HepG2 (cell line): Measurements from ENCODE around the gene ACTR10. TPM values are rescaled to one million over a fixed set of nuclear protein-coding genes. Genes with fewer than 3 reads are reported as not detected.

Source experiments
- GLI4 ChIP-seq: sonication (generic); formaldehyde crosslinking; IDR thresholded peaks from 2 replicates; pipeline ENCODE4 v1.5.1; 2020; ENCODE audit warnings: missing genetic modification reagents, mild to moderate bottlenecking, moderate library complexity, borderline replicate concordance
- KLF16 ChIP-seq, 2 experiments: sonication (generic) in 1 of 2; formaldehyde crosslinking in 1 of 2; IDR thresholded peaks; 2 replicates each; pipeline versions ENCODE4 v1.6.1 to v1.8.0; 2016 to 2023; ENCODE audit warnings: missing genetic modification reagents in 2 of 2, missing compliant biosample characterization in 1 of 2
- TEAD2 ChIP-seq: sonication (generic); formaldehyde crosslinking; IDR thresholded peaks from 2 replicates; pipeline ENCODE4 v1.9.0; 2021; ENCODE audit warnings: missing genetic modification reagents
- ZNF543 ChIP-seq: sonication (generic); formaldehyde crosslinking; IDR thresholded peaks from 2 replicates; pipeline ENCODE4 v1.4.0; 2020; ENCODE audit warnings: mild to moderate bottlenecking, missing genetic modification reagents
- ZNF747 ChIP-seq: sonication (generic); formaldehyde crosslinking; IDR thresholded peaks from 2 replicates; pipeline ENCODE4 v1.8.1; 2023; ENCODE audit warnings: missing genetic modification reagents, mild to moderate bottlenecking, borderline replicate concordance
- polyA plus RNA-seq, 8 experiments: library from polyadenylated mRNA; depleted of rRNA in 3 of 8; stranded (reverse) in 7 of 8; unstranded in 1 of 8; fragments of >200 nt; fragmentation: Illumina TruSeq in 4 of 8; extraction: Trizol in 4 of 8; gene quantifications; 2 replicates each; pipeline versions ENCODE4 v1.2.1 to v1.2.3, GENCODE V29; 2011 to 2016; ENCODE audit warnings: low read depth in 4 of 8, missing spikeins in 1 of 8, mixed read lengths in 1 of 8; ENCODE audit not compliant: insufficient read depth in 1 of 8
- total RNA-seq, 5 experiments: library from RNA; depleted of rRNA; stranded (reverse); fragments of >200 nt; fragmentation: Illumina TruSeq; extraction: Trizol; gene quantifications; 2 replicates each; pipeline ENCODE4 v1.2.3, GENCODE V29; 2016; ENCODE audit warnings: low read depth in 1 of 5
- TF ChIP-seq, protein P1 (sequence below): sonication (generic); formaldehyde crosslinking; IDR thresholded peaks from 2 replicates; pipeline ENCODE4 v1.4.0; 2020; ENCODE audit warnings: missing genetic modification reagents
- TF ChIP-seq, protein P2 (sequence below): sonication (generic); IDR thresholded peaks from 2 replicates; pipeline ENCODE4 v1.6.1; 2016; ENCODE audit warnings: low read depth, borderline replicate concordance
- TF ChIP-seq, protein P3 (sequence below): IDR thresholded peaks from 2 replicates; pipeline ENCODE4 v1.6.1; 2016; ENCODE audit warnings: missing genetic modification reagents, missing compliant biosample characterization
- TF ChIP-seq, protein P4 (sequence below): sonication (generic); formaldehyde crosslinking; IDR thresholded peaks from 2 replicates; pipeline ENCODE4 v1.9.0; 2021; ENCODE audit warnings: mild to moderate bottlenecking, missing genetic modification reagents
- TF ChIP-seq, protein P5 (sequence below): sonication (generic); formaldehyde crosslinking; conservative IDR thresholded peaks from 2 replicates; pipeline ENCODE4 v1.4.0; 2020; ENCODE audit warnings: missing genetic modification reagents

ACTR10 gene
- total and polyA plus RNA-seq, 2 of the 13 experiments (the other 11 are each of a cell fraction or from before 2014, with no cell fraction given): 30.0 to 41.3 TPM

DNA sequence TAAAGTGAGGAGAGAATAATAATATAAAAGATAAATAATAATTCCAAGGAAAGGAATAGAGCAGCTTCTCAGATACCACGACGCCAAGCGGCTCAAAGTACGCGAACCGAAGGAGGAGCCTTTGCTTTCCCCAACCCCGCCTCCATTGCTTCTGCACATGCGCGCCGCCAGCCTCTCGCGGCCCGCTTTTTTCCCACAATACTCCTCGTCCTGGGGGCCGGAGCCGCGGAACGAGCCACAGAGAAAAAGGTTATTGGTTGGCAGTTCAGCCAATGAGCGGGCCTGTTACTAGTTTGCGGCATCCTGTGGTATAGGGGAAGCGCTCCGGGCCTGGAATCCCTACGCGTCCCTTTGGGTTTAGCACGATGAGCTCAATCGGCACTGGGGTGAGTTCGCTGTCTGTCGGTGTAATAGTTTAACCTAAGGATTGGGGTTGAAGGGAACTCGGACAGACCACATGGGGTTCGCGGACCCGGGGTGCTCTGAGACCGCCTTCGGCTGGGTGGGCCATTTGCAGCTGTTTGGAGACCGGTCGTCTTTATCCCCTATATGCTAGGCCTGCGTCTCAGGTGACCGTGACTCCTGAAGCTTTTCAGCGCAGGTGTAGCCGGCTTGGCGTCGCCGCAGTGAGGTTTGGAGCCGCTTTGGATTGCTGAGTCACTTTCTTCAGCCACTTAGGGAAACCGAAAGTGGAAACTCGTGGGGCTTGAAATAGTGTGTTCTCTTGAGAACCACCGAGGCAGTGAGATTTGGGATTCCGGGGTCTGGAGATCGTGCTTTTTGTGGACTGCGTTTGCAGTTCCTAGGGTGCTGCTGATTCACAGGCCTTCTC lies 44.8 kb downstream of the ACTR10 start, which contains the start of gene PSMA3 (continued):
- TF ChIP-seq, protein P1, sequence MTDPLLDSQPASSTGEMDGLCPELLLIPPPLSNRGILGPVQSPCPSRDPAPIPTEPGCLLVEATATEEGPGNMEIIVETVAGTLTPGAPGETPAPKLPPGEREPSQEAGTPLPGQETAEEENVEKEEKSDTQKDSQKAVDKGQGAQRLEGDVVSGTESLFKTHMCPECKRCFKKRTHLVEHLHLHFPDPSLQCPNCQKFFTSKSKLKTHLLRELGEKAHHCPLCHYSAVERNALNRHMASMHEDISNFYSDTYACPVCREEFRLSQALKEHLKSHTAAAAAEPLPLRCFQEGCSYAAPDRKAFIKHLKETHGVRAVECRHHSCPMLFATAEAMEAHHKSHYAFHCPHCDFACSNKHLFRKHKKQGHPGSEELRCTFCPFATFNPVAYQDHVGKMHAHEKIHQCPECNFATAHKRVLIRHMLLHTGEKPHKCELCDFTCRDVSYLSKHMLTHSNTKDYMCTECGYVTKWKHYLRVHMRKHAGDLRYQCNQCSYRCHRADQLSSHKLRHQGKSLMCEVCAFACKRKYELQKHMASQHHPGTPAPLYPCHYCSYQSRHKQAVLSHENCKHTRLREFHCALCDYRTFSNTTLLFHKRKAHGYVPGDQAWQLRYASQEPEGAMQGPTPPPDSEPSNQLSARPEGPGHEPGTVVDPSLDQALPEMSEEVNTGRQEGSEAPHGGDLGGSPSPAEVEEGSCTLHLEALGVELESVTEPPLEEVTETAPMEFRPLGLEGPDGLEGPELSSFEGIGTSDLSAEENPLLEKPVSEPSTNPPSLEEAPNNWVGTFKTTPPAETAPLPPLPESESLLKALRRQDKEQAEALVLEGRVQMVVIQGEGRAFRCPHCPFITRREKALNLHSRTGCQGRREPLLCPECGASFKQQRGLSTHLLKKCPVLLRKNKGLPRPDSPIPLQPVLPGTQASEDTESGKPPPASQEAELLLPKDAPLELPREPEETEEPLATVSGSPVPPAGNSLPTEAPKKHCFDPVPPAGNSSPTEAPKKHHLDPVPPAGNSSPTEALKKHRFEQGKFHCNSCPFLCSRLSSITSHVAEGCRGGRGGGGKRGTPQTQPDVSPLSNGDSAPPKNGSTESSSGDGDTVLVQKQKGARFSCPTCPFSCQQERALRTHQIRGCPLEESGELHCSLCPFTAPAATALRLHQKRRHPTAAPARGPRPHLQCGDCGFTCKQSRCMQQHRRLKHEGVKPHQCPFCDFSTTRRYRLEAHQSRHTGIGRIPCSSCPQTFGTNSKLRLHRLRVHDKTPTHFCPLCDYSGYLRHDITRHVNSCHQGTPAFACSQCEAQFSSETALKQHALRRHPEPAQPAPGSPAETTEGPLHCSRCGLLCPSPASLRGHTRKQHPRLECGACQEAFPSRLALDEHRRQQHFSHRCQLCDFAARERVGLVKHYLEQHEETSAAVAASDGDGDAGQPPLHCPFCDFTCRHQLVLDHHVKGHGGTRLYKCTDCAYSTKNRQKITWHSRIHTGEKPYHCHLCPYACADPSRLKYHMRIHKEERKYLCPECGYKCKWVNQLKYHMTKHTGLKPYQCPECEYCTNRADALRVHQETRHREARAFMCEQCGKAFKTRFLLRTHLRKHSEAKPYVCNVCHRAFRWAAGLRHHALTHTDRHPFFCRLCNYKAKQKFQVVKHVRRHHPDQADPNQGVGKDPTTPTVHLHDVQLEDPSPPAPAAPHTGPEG: no peak
- no peak; the same call in 1 of the 2 replicates for TF ChIP-seq GLI4 (CRISPR knock-in tag)
- 0 out of 2 replicates have a peak, but pooled peaks have one; percentile 42 for TF ChIP-seq ZNF543
- TF ChIP-seq, protein P2, sequence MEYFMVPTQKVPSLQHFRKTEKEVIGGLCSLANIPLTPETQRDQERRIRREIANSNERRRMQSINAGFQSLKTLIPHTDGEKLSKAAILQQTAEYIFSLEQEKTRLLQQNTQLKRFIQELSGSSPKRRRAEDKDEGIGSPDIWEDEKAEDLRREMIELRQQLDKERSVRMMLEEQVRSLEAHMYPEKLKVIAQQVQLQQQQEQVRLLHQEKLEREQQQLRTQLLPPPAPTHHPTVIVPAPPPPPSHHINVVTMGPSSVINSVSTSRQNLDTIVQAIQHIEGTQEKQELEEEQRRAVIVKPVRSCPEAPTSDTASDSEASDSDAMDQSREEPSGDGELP: peak; percentile 65; the same call in 1 of the 2 replicates
- TF ChIP-seq TEAD2: no peak
- TF ChIP-seq, protein P3, sequence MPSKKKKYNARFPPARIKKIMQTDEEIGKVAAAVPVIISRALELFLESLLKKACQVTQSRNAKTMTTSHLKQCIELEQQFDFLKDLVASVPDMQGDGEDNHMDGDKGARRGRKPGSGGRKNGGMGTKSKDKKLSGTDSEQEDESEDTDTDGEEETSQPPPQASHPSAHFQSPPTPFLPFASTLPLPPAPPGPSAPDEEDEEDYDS (CRISPR knock-in tag): peak; percentile 75
- TF ChIP-seq, protein P4, sequence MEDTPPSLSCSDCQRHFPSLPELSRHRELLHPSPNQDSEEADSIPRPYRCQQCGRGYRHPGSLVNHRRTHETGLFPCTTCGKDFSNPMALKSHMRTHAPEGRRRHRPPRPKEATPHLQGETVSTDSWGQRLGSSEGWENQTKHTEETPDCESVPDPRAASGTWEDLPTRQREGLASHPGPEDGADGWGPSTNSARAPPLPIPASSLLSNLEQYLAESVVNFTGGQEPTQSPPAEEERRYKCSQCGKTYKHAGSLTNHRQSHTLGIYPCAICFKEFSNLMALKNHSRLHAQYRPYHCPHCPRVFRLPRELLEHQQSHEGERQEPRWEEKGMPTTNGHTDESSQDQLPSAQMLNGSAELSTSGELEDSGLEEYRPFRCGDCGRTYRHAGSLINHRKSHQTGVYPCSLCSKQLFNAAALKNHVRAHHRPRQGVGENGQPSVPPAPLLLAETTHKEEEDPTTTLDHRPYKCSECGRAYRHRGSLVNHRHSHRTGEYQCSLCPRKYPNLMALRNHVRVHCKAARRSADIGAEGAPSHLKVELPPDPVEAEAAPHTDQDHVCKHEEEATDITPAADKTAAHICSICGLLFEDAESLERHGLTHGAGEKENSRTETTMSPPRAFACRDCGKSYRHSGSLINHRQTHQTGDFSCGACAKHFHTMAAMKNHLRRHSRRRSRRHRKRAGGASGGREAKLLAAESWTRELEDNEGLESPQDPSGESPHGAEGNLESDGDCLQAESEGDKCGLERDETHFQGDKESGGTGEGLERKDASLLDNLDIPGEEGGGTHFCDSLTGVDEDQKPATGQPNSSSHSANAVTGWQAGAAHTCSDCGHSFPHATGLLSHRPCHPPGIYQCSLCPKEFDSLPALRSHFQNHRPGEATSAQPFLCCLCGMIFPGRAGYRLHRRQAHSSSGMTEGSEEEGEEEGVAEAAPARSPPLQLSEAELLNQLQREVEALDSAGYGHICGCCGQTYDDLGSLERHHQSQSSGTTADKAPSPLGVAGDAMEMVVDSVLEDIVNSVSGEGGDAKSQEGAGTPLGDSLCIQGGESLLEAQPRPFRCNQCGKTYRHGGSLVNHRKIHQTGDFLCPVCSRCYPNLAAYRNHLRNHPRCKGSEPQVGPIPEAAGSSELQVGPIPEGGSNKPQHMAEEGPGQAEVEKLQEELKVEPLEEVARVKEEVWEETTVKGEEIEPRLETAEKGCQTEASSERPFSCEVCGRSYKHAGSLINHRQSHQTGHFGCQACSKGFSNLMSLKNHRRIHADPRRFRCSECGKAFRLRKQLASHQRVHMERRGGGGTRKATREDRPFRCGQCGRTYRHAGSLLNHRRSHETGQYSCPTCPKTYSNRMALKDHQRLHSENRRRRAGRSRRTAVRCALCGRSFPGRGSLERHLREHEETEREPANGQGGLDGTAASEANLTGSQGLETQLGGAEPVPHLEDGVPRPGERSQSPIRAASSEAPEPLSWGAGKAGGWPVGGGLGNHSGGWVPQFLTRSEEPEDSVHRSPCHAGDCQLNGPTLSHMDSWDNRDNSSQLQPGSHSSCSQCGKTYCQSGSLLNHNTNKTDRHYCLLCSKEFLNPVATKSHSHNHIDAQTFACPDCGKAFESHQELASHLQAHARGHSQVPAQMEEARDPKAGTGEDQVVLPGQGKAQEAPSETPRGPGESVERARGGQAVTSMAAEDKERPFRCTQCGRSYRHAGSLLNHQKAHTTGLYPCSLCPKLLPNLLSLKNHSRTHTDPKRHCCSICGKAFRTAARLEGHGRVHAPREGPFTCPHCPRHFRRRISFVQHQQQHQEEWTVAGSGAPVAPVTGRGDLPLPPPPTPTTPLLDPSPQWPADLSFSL (CRISPR knock-in tag): no peak
- TF ChIP-seq, protein P5, sequence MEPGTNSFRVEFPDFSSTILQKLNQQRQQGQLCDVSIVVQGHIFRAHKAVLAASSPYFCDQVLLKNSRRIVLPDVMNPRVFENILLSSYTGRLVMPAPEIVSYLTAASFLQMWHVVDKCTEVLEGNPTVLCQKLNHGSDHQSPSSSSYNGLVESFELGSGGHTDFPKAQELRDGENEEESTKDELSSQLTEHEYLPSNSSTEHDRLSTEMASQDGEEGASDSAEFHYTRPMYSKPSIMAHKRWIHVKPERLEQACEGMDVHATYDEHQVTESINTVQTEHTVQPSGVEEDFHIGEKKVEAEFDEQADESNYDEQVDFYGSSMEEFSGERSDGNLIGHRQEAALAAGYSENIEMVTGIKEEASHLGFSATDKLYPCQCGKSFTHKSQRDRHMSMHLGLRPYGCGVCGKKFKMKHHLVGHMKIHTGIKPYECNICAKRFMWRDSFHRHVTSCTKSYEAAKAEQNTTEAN (CRISPR knock-in tag): no peak
- no peak for TF ChIP-seq ZNF747 (CRISPR knock-in tag)
- TF ChIP-seq KLF16 (CRISPR knock-in tag; IDR thresholded peaks at IDR 0.05): peak in 1 of 2 experiments; percentile 33; a peak in 1 of 4 replicates
